ENCODE results near the gene EPS15. TPM values are rescaled to one million over a fixed set of nuclear protein-coding genes. Genes with fewer than 3 reads are reported as not detected.

EPS15 gene
- total and polyA plus RNA-seq, 2 of the 8 experiments (the other 6 are each of a cell fraction or from before 2014, with no cell fraction given) = 15.9 to 57.2 TPM

DNA sequence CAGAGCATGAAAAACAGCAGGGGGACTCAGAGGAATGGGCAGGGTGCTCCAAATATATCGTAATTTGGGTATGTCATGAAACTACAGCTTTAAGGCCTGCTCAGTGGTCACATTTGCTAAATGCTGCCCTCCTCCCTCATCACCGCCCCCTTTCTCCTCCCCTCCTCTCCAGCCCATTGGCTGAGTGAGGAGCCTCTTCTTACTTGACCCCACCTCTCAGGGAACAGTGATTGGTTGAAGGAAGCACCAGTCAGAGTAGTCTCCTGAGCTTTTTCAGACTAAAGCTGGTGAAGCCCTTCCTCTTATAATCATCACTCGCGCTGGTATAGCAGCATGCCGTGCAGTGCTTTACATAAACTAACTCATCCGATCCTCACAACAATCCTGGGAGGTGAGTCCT, 178.7 kb downstream of the EPS15 start:
- H3K4me3 ChIP-seq (ENCODE audit: extremely low read depth in 1 of 4, insufficient read depth in 2 of 4, low read depth in 3 of 4, low read length in 4 of 4) = no peak overlapping the region
- H4K20me1 ChIP-seq (replicated peaks in 1 of 2; ENCODE audit: control insufficient read depth in 1 of 2, insufficient read depth in 2 of 2, low read length in 2 of 2) = no peaks in the 10 kb centered on the region
- H2AK5ac ChIP-seq (ENCODE audit: low read depth, low read length) = no peak overlapping the region
- H3K4me2 ChIP-seq (ENCODE audit: insufficient read depth in 1 of 2, low read depth in 2 of 2, low read length in 2 of 2) = no peak overlapping the region
- H3K14ac ChIP-seq (ENCODE audit: insufficient read length) = no peak overlapping the region
- no peak overlapping the region for H2BK5ac ChIP-seq (ENCODE audit: low read depth, low read length)
- H3K36me3 ChIP-seq (ENCODE audit: control insufficient read depth in 2 of 4, insufficient read depth in 4 of 4, low read length in 3 of 4) = no peaks in the 10 kb centered on the region
- H2AFZ ChIP-seq (ENCODE audit: low read length) = no peak overlapping the region
- no peak overlapping the region for H3K9ac ChIP-seq (replicated peaks in 1 of 4; ENCODE audit: extremely low read depth in 1 of 4, low read depth in 3 of 4, low read length in 3 of 4)
- H3K23me2 ChIP-seq (ENCODE audit: low read depth, low read length) = peaks cover 5% of the 10 kb centered on the region; the same call in 1 of the 2 replicates
- FAIRE-seq = no peak
- no peak overlapping the region for H3K4ac ChIP-seq (replicated peaks; ENCODE audit: insufficient read length, low read depth, low read length)
- H3K27me3 ChIP-seq (replicated peaks in 1 of 4; ENCODE audit: control insufficient read depth in 3 of 4, extremely low read depth in 1 of 4, insufficient read depth in 3 of 4, low read length in 3 of 4) = peaks cover 3 to 19% (median 14%) of the 10 kb centered on the region in 4 experiments; a peak in 6 of 7 replicates
- H3K9me3 ChIP-seq (ENCODE audit: insufficient read depth in 2 of 2, low read depth in 1 of 2, low read length in 1 of 2) = no peaks in the 10 kb centered on the region
- no peak overlapping the region for H3K56ac ChIP-seq (replicated peaks; ENCODE audit: insufficient read length, low read depth, low read length)
- H2BK15ac ChIP-seq (ENCODE audit: low read length) = no peak overlapping the region
- H3K27ac ChIP-seq (ENCODE audit: low read depth, low read length) = no peak overlapping the region
- WGBS, 2 experiments (ENCODE audit: extremely low coverage in 1 of 2, insufficient coverage in 1 of 2, insufficient read length in 1 of 2, insufficient replicate concordance in 2 of 2, low coverage in 1 of 2, low lambda C conversion rate in 2 of 2, missing lambda C conversion rate in 1 of 2) = 85% methylated on average over 6 of the region's 6 CpGs; no CpG with 5 or more reads in 1 of the 2 experiments
- DNase-seq (ENCODE audit: low read depth in 1 of 2, low spot score in 2 of 2) = no peak
- H4K91ac ChIP-seq (replicated peaks; ENCODE audit: insufficient read length, low read length) = no peak overlapping the region
- H3K79me2 ChIP-seq (ENCODE audit: control insufficient read depth in 1 of 2, insufficient read depth in 2 of 2, low read length in 2 of 2) = no peaks in the 10 kb centered on the region
- H2BK120ac ChIP-seq (replicated peaks; ENCODE audit: low read depth, low read length) = no peak overlapping the region
- ChIA-PET CTCF (ENCODE audit: partially characterized antibody) (interaction anchor here (1.1 to 1.7 kb wide), 4 partner anchors 9 to 195 kb away, joined by 3 to 4 read pairs (median 4); no protein-coding TSS in a partner anchor), POLR2A (ENCODE audit: partially characterized antibody) (no interaction called here)
- H3K4me1 ChIP-seq (replicated peaks in 1 of 4; ENCODE audit: control insufficient read depth in 3 of 4, insufficient read depth in 4 of 4, low read length in 3 of 4) = peaks cover 2 to 10% (median 6%) of the 10 kb centered on the region in 4 experiments; a peak in 6 of 7 replicates
- no peak overlapping the region for H3K23ac ChIP-seq (ENCODE audit: insufficient read length)
- H3K79me1 ChIP-seq (ENCODE audit: low read depth, low read length) = no peaks in the 10 kb centered on the region
- no peak overlapping the region for H4K5ac ChIP-seq (ENCODE audit: insufficient read length, low read depth, low read length)
- no peak overlapping the region for H3K18ac ChIP-seq (ENCODE audit: extremely low read depth, low read length)
- H2BK20ac ChIP-seq (ENCODE audit: low read length) = no peak overlapping the region
- no peak overlapping the region for H2BK12ac ChIP-seq (ENCODE audit: low read depth, low read length)
- H4K8ac ChIP-seq (ENCODE audit: extremely low read depth, insufficient read depth, low read length) = no peak overlapping the region
- TF ChIP-seq YY1 (IDR thresholded peaks at IDR 0.05; ENCODE audit: low read depth, low read length) (no peak), CTBP2 (IDR thresholded peaks at IDR 0.05; ENCODE audit: borderline replicate concordance, insufficient read depth, insufficient read length, low read length) (no peak), KDM5A (IDR thresholded peaks at IDR 0.05; ENCODE audit: low read length) (no peak), SIX5 (IDR thresholded peaks at IDR 0.05; ENCODE audit: low read depth, low read length) (no peak), ASH2L (IDR thresholded peaks at IDR 0.05; ENCODE audit: low read length) (no peak), PHF8 (conservative IDR thresholded peaks at IDR 0.05; ENCODE audit: low read depth, low read length) (no peak), POU5F1 (IDR thresholded peaks at IDR 0.05; ENCODE audit: low read depth, low read length) (no peak), RNF2 (IDR thresholded peaks at IDR 0.05; ENCODE audit: borderline replicate concordance, low read depth, low read length, missing control alignments, poor library complexity, severe bottlenecking) (no peak), CBX5 (IDR thresholded peaks at IDR 0.05; ENCODE audit: low read depth, low read length) (no peak)
- TF ChIP-seq, protein P1, sequence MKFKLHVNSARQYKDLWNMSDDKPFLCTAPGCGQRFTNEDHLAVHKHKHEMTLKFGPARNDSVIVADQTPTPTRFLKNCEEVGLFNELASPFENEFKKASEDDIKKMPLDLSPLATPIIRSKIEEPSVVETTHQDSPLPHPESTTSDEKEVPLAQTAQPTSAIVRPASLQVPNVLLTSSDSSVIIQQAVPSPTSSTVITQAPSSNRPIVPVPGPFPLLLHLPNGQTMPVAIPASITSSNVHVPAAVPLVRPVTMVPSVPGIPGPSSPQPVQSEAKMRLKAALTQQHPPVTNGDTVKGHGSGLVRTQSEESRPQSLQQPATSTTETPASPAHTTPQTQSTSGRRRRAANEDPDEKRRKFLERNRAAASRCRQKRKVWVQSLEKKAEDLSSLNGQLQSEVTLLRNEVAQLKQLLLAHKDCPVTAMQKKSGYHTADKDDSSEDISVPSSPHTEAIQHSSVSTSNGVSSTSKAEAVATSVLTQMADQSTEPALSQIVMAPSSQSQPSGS (IDR thresholded peaks at IDR 0.05; ENCODE audit: low read length) = no peak

Measured in H1 (cell line).